GM18511 (cell line): ENCODE data around the gene VCL.
"Not testable (repeated sequence)": the region's sequence is repeated elsewhere in the genome, so short reads cannot be mapped to it uniquely, and the experiment has no call there.

Experiments
- ATAC-seq: cut with Tn5 transposase; IDR thresholded peaks from one replicate; pipeline ENCODE4 v1.9.1; 2021; ENCODE audit warnings: mild to moderate bottlenecking, moderate library complexity; ENCODE audit not compliant: unreplicated experiment

Gene VCL

DNA sequence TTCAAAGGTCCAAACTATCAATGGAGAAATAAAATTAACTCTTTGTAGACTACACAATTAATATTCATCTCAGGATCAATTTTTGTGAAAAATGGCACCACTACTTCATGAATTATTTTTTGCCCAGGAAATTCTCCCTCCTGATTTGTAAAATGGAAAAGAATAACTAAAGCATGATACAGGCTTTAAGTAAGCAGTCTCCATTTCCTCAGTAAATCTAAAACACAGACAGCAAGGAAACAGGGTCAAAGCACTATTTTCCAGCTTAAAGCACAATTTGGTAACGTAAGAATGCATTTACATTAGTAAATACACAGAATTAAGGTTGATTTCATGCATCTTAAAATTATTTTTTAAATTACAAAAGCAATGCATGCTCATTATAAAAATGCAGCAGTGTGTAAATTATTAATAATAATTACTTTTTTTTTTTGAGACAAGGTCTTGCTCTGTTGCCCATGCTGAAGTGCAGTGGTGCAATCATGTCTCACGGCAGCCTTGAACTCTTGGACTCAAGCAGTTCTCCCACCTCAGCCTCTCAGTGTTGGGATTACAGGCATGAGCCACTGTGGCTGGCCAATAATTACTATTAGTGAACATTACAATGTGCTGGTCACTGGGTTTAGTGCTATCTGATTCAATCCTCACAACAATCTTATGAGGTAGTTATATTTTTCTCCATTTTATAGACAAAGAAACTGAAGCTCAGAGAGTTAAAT lies 26.1 kb upstream of the VCL start:
- no peak for ATAC-seq

DNA sequence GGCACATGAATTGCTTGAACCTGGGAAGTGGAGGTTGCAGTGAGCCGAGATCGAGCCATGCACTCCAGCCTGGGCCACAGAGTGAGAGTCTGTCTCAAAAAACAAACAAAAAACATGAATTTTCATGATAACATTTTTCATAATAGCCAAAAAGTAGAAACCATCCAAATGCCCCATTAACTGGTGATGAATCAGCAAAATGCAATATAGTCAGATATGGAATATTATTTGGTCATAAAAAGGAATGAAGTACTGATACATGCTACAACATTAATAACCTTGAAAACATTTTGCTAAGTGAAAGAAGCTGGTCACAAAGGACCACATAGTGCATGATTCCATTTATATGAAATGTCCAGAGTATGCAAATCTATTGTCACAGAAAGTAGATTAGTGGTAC lies 24.5 kb upstream of the VCL start:
- ATAC-seq, result no peak

DNA sequence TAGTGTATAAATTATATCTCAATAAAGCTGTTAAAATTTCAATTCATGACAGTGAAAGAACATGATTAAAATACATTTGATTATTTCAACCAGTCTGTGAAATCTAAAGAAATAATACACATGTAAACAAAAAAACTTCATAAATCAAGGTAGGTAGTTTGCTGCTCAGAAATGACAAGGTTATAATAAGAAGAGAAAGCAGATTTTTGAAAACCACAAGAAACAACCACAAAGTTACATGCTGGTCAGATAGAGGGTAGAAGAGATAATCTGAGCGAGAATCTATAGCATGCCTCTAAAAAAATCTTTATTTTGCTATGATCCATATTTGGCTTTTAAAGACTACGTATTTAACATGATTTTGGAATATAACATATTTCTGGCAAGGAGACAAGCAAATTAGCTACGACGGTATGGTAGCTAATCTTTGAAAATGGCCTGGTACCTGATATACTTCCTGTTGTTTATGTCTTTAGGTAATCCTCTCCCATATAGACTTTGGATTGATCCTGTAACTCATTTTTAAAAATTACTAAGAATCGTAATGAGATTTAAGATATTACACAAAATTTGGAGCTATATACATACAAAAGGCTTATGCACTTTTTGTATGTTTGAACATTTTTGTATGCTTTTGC lies 23.5 kb upstream of the VCL start:
- ATAC-seq, result no peak

DNA sequence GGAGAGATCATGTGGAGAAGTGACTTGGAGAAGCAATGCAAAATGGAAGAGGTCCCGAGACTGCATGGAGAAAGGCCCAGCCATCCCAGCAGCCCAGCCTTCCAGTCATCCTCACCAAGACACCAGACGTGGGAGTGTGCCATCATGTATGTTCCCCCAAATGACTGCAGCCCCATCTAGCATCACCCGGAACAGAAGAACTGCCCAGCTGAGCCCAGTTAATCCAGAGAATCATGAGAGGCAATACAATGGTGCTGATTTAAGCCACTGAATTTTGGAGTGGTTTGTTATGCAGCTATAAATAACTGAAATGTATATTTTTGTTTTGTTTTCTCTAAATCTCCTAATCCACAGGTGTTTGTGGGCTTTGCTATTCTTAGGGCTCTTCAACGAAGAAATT lies 22.5 kb upstream of the VCL start:
- ATAC-seq, result no peak

DNA sequence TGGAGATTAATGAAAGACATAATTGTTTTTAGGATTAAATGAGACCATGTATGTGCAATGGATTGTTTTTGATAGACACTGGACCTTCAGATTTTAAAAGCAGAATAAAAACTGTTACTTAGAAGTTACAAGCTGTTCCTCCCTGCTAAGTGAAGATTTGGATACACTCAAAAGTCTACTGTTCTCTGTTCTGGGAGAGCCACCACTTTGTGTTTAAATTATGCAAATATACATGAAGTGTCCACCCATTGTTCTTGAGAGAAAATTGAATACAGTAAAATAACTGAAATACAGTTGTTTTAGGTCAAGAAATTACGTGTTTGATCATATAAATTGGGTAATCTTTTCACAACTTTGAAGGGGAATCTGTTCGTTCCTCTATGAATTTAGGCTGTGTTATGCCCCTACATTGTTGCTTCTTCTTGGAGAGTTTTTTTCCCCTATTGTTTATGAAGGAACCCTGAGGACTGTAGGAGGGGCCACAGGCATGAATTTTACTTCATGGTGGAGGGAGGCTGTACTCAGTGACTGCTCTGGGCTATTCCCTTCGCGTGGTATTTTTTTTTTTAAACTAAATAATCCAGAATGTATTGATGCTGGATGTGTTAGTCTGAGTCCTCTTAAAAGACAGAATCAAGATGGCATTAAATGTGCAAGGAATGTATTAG lies 18.6 kb upstream of the VCL start:
- ATAC-seq, result no peak

DNA sequence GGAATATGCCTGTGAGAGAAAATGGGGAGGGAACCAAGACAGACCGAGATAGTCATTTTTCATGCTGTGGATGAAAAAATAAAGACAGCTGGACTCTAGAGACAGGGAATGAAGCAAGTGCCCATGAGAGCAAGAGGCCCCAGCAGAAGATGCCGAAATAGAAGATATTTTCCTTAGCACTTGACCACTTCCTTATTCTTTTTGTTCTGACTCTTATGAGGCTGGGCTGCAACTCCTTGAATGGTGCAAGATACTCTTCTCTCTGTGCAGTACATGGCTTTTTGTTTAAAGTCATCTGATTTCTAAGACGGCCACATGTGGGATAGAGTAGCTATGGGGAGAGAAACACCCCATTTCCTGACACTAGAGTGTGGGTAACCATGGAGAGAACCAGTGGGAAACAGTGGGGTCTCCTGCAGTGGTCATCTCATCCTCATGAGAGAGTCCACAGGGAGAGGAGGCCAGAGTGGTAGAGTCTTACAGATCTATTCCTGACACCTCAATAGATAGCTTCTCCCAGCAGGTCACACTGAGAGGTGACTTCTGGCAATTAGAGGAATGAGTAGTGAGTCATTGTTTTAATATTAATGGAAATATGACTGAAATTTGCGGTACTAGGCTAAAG lies 18.0 kb upstream of the VCL start:
- ATAC-seq, result no peak

DNA sequence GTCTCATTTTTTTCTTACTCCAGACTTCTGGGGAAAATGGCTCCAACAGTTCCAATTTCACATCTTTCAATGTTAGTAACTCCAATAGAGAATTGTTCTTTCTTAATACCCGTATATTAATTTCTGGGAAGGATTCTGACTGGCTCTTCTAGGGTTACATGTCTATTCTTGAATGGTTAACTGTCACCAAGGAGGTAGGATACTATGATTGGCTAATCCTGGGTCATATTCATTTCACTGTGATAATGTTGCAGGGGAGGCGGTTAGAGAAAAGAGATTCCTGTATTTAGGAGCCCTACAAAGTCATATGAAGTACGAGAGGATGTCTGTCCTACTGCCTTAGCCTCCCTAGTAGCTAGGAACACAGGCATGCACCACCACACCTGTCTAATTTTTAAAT lies 16.1 kb upstream of the VCL start:
- no peak for ATAC-seq

DNA sequence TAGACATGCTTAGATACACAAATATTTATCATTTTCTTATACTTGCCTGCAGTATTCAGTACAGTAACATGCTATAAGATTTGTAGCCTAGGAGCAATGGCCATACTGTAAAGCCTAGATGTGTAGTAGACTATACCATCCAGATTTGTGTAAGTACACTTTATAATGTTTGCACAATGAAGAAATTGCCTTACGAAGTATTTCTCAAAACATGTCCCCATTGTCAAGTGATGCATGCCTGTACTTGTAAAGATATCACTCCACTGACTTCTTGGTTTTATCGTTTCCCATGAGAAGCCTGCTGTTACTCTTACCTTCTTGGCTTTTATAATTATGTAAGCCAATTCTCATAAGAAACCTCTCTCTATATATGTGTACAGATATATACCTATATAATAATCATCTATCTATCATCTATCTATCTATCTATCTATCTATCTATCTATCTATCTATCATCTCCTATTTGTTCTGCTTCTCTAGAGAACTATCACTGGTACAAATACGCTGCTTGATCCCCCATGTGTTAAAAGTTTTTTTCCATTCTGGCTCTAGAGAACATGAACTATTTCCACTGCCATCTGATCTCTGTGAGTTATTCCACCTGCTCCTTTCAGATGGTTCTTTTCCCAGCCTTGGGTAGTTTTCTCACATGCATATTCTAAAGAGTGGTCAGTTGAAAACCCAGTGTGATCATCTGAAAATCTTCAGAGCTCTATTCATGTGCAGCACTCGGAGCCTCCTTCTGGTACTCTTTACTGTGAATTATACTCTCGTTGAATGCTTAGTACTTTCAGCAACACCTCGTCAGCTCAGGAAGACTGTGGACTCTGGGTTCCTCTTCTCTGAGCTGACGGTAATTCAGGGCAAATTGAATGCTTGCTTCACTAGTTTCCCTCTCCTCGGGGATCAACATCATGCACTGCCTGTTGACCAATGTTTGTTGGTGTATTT lies 14.5 kb upstream of the VCL start:
- no peak for ATAC-seq

DNA sequence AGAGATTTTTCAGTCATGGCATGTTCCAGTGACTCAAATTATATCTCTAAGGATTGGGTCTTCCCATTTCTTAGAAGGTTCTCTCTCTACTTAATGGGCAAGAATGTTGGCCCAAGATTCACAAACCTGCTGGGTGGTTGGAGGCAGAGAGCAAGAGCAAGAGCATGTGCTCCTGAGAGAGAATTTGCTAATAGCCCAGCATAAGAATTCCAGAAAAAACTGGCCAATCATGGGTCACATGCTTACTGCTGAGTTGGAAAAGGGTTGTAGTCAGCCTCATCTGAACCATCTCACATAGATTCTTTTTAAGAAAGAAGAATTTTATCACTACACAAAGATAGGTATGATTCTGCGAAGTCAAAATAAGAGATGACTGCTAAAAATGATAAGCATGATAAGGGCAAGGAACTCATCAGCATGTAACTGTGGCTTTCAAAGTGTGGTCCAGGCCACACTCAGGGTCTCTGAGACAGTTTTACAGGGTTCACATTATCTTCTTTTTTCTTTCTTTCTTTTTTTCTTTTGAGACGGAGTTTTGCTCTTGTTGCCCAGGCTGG lies 8.2 kb upstream of the VCL start:
- no peak for ATAC-seq

DNA sequence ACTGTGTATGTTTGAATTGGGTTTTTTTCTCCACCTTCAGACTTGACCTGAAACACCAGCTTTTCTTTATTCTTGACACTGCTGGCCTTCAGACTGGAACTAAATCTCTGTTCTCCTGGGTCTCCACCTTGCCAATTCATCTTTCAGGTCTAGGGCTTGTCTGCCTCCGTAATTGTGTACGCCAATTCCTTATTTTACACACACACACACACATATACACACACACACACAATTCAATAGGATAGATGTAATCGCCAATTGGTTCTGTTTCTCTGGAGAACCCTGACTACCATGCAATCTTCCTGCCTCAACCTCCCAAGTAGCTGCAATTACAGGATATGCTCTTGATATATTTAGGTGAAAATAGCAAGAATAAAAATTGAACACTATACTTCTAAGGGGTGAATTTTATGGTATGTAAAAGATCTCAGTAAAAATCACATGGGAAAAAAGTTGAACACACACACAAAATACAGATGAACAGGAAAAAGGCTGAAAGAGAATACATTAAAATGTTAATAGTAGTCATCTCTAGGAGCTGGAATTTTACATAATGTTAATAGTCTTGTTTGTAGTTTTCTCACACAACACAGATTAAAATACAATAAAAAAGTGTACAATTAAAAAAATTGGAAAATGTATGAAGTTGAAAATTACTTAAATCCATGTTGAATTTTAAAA lies 6.6 kb upstream of the VCL start:
- ATAC-seq, result no peak

DNA sequence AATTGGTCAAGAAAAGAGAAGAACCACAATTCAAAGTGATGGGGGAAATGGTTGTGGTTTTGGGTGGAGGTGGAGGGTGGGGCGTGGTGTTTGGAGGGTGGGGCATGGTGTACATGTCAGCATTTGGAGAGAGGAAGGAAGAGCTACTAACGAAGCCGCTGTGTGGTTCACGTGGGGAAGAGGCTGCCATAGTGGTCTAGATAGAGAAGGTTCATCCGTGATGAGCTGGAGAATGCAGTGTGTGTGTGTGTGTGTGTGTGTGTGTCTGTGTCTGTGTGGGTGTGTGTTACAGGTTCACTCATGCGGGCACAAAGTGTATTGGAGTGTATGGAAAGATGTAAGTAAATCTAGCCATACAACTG lies 6.1 kb upstream of the VCL start:
- ATAC-seq, result peak; percentile 62

DNA sequence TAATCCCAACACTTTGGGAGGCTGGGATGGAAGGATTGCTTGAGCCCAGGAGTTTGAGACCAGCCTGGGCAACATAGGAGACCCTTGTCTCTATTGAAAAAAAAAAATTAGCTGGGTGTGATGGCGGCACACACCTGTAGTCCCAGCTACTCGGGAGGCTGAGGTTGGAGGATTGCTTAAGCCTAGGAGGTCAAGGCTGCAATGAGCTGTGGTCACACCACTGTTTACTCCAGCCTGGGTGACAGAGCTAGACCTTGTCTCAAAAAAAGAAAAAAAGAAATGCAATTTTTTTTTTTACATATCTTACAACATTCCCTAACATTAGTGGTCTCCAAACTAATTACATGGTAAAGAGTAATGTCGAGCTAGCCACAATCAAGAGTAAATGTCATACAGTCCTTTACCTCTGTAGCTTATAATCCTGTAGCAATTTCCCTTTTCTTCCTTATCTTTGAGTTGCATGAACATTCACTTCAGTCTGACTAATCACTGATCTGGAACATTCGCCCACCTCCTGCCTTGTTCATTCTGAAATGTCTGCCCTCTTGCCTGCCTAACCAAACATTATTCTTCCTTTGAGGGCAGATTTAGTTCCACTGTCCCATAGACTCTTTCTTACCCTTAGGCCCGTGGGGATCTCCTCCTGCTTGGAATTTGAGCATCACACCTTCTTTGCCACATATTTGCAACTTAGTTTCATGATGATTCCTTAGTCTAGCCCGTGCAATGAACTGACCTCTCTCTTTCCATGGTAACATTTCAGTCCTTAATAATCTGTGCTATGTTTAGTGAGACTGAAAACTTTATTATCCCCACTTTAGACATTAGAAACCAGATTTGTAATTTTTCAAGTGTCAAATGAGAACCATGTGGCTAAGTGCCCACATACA lies 4.8 kb upstream of the VCL start:
- ATAC-seq, result no peak

DNA sequence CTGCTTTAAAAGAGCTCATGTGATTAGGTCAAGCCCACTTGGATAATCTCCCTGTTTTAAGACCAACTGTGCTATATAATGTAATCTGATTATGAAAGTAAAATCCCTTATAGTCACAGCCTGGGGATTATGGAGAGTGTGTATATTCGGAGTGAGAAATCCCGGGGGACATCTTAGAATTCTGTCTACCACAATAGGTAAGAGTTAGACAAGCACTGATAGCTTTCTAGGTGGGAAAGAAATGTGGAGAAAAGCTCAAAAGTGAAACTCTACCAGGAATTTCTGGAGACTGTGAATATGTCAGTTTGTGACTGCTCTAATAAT lies 2.9 kb upstream of the VCL start:
- no peak for ATAC-seq

DNA sequence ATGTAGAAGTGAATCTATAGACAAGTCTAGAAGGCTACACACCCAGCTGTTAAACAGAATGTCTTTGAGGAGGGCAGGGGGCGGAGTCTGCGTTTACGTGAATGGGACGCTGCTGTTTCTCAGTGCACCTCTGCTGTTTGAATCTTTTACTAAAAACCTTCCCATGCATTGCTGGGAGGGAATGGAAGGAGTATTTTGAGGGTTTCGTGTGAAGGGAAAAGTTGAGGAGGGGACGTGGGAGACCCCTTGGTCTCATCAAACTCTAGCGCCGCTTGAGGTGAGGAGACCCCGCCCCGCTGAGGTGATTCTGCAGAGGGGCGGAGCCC lies 492 bp upstream of the VCL start:
- ATAC-seq, result peak; percentile 73

DNA sequence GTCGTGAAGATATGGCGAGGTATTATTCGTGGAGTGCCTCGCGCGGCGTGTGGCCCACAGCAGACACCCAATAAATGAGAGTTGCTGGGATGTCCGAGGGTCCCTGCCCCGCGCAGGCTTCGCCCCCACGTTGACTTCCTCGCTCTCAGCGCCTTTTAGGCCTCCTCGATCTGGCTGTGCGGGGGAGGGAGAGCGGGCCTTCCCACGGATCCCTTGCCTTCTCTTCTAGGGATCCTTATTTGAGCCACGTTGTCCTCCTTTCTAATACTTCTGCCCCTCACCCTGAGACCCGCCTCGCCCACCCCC lies 660 bp downstream of the VCL start:
- ATAC-seq, result no peak

DNA sequence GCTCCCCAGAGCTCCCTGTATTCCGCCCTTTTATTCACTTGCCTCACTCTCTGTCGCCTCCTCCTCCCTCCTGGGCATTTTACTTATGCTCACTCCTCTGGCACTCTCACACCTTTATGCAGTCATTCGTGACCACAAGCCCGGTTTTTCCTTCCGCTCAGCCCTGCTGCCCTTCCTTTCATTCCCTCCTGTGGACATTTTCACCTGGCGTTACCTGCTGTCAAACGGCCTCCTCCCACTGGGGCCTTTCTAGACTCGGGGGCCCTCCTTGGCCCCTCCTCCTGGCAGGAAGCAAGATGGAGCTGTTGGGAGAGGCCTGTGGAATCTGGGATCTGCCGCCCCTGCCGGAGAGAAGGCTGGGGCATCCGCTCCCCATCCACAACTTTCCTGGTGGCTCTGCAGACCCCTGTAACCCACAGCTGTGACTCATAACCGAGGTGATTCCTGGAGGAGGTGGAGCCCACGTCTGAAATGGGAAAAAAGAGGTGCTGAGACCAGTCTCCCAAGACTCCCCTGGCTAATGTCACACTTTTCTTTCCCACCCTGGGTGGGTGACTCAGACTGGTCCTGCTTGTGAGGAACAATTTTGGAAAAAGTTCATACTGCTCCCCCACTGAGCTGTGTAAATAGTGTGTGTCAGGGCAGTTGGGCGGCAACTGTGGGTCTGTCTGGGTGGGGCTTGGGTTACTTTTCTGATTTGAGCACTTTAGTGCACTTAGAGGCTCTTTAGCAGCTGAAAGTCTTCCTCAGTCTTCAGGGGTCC lies 1.2 kb downstream of the VCL start:
- no peak for ATAC-seq

DNA sequence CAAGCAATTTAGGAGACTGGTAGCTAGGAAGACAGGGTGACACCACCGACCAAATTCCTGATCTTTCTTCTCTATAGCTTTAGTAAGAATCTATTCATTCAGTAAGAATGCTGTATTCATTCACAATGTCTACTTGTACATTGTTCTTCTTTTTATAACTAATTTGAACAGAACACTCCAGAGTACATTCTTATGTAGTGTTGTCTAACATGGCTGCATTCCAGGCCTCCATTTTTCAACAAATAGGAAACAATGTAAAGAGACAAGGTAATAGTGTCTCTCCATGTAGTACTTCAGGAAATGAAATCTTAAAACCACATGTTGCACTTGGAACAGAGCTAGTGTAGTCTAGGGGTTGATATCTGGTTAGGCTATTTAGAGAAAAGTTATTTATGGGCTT lies 1.8 kb downstream of the VCL start:
- ATAC-seq, result no peak

DNA sequence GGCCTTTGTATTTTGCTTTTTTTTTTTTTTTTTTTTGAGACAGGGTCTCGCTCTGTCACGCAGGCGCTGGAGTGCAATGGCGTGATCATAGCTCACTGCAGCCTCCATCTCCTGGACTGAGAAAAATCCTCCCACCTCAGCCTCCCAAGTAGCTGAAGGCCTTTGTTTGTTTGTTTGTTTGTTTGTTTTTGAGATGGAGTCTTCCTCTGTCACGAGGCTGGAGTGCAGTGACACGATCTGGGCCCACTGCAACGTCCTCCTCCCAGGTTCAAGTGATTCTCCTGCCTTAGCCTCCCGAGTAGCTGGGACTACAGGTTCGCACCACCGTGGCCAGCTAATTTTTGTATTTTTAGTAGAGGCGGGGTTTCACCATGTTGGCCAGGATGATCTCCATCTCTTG lies 2.3 kb downstream of the VCL start:
- ATAC-seq, result not testable (repeated sequence)
